HG03045 (cell line): ENCODE measurements around the gene HOXA9.

Source experiments
- ATAC-seq: cut with Tn5 transposase; IDR thresholded peaks from one replicate; pipeline ENCODE4 v1.9.1; 2021; ENCODE audit warnings: mild to moderate bottlenecking, moderate library complexity; ENCODE audit not compliant: unreplicated experiment

HOXA9 gene

DNA sequence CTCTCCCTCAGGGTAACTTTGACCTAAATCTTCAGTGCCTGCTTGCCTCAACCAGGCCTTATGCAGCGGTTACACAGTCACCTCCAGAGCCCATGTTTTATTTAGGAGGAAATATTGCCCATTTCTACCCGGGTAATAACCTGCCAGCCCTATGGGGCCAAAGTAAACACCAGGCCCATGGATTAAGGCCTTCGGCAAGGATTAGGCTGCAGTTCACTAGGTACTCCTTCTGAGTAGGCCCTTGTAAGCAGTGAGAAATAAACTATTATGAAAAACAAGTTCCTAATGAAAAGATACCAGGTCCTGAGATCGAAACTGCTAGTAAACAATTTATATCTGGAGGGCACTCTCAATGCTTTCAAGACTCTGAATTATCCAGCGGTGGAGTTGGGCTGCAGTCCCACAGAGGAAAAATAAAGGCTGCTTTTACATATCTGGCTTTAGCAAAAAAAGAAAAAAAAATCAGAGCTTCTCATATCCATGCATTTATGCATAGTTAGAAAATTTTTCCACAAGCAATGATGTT is 12.5 kb upstream of the HOXA9 start:
- ATAC-seq = no peak

GRCh38 chr7:27176962-27177794 is 11.8 kb upstream of the HOXA9 start:
- no peak for ATAC-seq

- ATAC-seq = no peak
These were observed 11.1 kb upstream of the HOXA9 start for GRCh38 chr7:27176524-27176845.

DNA sequence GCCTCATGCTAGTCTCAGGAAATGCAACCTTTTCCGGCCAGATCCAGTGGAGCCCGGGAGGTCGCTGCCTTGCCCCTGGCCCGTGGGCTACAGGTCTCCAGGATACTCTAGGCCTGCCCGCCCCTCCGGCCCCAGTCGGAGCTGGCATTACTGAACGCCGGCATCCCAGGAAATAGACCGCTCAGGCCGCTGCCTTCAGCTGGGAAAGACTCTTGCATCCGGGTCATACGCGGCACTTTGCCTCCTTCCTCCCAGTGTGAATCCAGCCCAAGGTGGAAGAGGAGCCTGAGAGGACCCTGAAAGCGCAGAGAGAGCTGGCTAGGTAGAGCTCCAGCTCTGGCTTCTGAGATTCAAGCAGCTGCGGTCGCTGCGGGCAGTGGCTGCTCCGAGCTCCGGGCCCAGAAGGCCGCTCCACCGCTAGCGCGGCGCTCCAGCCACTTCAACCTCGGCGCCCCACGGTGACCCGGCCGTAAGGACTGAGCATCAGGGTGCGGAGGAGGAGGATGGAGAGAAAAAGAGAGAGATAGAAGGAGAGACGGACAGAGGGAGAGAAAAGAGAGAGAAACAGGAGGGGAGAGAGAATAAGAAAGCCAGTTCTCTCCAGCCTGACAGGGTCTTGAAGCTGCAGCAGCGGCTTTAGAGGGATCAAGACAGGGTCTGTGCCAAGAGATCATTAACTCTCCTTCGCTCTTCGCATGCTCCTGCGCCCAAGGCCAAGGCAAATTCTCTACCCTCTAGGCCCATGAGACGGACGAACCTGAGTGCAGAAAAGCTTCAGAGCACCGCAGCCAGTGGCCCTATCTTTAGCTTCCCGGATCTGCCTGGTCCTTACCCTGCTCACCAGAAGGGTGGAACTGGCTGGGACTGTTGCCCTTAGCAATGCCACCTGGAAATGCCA is 10.5 kb upstream of the HOXA9 start:
- no peak for ATAC-seq

GRCh38 chr7:27174874-27175625 is 9.7 kb upstream of the HOXA9 start:
- ATAC-seq = no peak

DNA sequence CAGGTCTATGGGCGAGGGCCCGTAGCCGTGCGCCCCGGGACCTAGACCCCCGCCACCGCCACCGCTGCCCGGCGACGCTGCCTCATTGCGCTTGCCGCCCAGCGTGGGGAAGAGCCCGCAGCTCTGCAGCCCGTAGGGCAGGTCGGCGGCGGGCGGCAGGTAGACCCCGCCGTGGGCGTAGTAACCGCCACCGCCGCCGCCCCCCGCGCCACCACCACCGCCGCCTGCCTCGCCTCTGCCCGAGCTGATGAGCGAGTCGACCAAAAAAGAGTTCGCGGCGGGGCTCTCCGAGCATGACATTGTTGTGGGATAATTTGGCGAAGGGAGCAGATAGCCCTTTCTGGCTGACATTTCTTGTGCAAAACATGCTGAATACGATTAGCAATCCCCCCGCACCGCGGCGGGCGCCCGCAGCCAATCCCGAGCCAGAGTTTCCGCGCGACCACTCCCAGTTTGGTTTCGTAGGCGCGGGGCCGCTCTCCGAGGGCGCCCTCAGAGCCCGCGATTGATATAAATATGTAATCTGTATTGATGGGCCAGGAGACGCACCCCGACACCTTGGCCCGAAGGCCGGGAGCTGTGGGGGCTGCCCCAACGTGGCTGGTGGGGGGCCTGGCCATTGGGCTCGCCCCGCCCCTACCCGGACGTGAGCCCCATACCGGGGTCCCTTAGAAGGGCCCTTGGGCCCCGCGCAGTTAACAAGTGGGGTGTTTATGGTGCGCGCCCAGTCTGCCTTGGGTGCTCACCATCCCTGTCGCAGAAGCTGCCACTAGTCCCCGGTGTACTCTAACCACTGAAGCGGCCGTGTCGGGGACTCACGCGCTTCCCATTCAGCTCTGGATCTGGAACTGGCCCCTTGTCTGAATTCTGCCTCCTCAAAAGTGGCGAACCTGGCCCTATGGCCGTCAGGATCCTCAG is 8.9 kb upstream of the HOXA9 start, which contains the start of gene HOXA10:
Gene HOXA10 (minus strand): TSS at position 365 of the 918 bp plus-strand sequence. CDS start 14 bp downstream, at position 351.
- ATAC-seq = no peak

GRCh38 chr7:27173511-27173955 is 8.2 kb upstream of the HOXA9 start:
- no peak for ATAC-seq

GRCh38 chr7:27172823-27173510 is 7.6 kb upstream of the HOXA9 start:
- no peak for ATAC-seq

- no peak for ATAC-seq
These were observed 7.0 kb upstream of the HOXA9 start for GRCh38 chr7:27172315-27172774.

DNA sequence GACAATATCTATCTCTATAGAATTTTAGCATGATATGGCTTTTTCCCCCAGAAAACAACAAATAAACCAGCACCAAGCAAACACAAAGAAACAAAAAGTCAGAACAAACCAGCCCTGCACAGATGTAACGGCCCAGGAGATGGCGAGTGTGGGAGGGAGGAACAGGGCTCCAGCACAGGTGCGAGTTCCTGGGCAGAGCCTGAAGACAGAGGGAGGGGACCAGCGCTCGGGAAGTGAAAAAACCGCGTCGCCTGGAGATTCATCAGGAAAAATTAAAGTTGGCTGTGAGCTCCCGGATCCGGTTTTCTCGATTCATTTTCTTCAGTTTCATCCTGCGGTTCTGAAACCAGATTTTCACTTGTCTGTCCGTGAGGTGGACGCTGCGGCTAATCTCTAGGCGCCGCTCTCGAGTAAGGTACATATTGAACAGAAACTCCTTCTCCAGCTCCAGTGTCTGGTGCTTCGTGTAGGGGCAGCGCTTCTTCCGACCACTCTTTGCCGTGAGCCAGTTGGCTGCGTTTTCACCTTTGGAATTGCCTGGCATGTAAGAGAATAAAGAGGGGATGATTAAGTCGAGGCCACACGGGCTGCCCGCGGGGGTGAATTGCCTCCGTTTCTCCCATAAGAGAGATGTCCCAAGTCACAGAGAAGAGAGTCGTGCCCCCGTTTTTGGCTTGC is 6.4 kb upstream of the HOXA9 start:
- no peak for ATAC-seq

DNA sequence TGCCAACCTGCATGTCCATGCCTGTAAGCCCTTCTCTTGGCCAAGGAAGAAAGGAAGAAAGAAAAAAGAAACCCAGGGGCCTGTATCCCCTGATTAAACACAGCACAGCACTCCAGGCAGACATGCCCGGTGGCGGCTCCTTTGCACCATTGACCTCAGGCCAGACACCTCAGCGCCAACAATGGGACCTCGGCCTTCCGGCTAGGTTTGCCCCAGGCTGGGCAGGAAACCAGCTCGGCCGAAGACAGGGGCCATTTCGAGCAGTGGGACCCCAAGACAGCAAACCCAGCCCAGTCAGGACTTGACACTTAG is 5.9 kb upstream of the HOXA9 start:
- ATAC-seq = no peak

GRCh38 chr7:27170426-27171324 is 5.3 kb upstream of the HOXA9 start:
- ATAC-seq = no peak

- ATAC-seq = no peak
These were observed 4.5 kb upstream of the HOXA9 start for GRCh38 chr7:27169658-27170425.

DNA sequence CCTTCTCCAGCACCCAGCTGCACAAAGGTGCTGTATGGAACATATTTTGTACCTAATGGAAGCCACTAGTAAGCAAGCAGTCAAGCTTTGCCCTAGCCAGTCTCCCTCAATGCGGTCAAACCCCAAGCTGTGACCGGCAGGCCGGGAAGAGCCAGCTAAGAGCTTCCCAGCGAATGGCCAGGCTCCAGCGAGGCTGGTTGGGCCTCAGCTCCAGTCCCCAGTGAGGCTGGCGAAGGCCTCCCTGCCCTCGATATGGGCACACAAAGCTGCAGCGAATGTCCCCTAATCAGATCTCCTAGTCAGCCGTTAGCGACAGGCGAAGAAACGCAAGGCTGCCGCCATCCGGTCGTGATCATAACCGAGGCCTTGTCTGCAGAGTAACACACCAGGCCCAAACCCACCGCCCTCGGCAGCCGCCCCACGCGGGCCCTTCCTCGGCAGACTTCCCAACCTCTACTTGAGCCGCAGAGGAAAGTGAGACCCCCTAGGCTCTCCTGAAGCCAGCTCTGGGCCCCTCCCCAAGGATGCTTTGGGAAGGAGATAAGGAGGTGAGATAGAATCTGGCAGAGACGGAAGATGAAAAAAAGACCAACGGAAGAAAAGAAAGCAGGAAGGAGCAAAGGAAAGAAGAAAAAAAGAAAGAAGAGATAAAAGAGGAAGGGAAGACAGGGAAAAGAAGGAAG is 3.1 kb upstream of the HOXA9 start:
- no peak for ATAC-seq

DNA sequence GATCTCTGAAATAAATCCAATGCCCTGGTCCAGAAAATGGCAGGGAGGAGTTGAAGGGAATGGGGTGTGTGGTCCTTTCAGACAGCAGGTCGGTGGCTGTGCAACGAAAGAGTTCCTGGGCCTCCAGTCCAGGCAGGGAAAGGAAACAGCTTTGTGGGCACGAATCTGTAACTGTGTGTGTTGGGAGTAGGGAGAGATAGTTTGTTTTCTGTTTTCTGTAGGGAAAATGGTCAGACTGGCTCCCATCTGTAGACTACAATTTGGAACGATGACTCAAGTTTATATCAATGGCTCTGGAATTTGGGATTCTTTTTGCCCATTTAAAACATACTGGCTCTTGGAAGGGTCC is 2.6 kb upstream of the HOXA9 start:
- ATAC-seq = no peak
